HepG2 (cell line): ENCODE measurements around the gene REEP6. TPM values are rescaled to one million over a fixed set of nuclear protein-coding genes. Genes with fewer than 3 reads are reported as not detected.

Experiments used
- DDIT3 ChIP-seq: sonication (generic); formaldehyde crosslinking; IDR thresholded peaks from 2 replicates; pipeline ENCODE4 v1.4.0; 2020; ENCODE audit warnings: mild to moderate bottlenecking, missing genetic modification reagents
- DMAP1 ChIP-seq: IDR thresholded peaks from 2 replicates; pipeline ENCODE4 v1.6.1; 2016
- E2F2 ChIP-seq: sonication (generic); formaldehyde crosslinking; IDR thresholded peaks from 2 replicates; pipeline ENCODE4 v1.4.0; 2020; ENCODE audit warnings: missing genetic modification reagents, borderline replicate concordance
- FOSL2 ChIP-seq: sonication (generic); formaldehyde crosslinking; IDR thresholded peaks from 2 replicates; pipeline ENCODE4 v1.4.0; 2020; ENCODE audit warnings: missing genetic modification reagents
- FOXO4 ChIP-seq: sonication (generic); formaldehyde crosslinking; conservative IDR thresholded peaks from 2 replicates; pipeline ENCODE4 v1.8.1; 2023; ENCODE audit warnings: missing genetic modification reagents
- JUN ChIP-seq: sonication (generic); formaldehyde crosslinking; IDR thresholded peaks from 2 replicates; pipeline ENCODE4 v1.4.0; 2020; ENCODE audit warnings: mild to moderate bottlenecking, missing genetic modification reagents
- KMT2B ChIP-seq: IDR thresholded peaks from 2 replicates; pipeline ENCODE4 v1.6.1; 2016; ENCODE audit warnings: missing genetic modification reagents, missing compliant biosample characterization
- MIER2 ChIP-seq: IDR thresholded peaks from 2 replicates; pipeline ENCODE4 v1.6.1; 2016; ENCODE audit warnings: missing biosample characterization, missing genetic modification reagents
- NFAT5 ChIP-seq: sonication (generic); formaldehyde crosslinking; IDR thresholded peaks from 2 replicates; pipeline ENCODE4 v1.4.0; 2020; ENCODE audit warnings: missing genetic modification reagents
- NFKBIZ ChIP-seq: IDR thresholded peaks from 2 replicates; pipeline ENCODE4 v1.6.1; 2018; ENCODE audit warnings: missing genetic modification reagents, missing compliant biosample characterization
- NR2F1 ChIP-seq, 2 experiments: fragments of 450-650 bp in 1 of 2; formaldehyde crosslinking in 1 of 2; IDR thresholded peaks; 2 replicates each; pipeline versions ENCODE4 v1.5.0 to v1.6.1; 2016 to 2020; ENCODE audit warnings: mild to moderate bottlenecking in 1 of 2, missing compliant biosample characterization in 1 of 2, missing genetic modification reagents in 1 of 2, moderate library complexity in 1 of 2
- SSRP1 ChIP-seq: IDR thresholded peaks from 2 replicates; pipeline ENCODE4 v1.6.1; 2016; ENCODE audit warnings: control low read depth
- TIGD3 ChIP-seq: sonication (generic); formaldehyde crosslinking; IDR thresholded peaks from 2 replicates; pipeline ENCODE4 v1.5.1; 2020; ENCODE audit warnings: mild to moderate bottlenecking, missing genetic modification reagents, borderline replicate concordance
- ZNF136 ChIP-seq: sonication (generic); formaldehyde crosslinking; IDR thresholded peaks from 2 replicates; pipeline ENCODE4 v1.8.1; 2022; ENCODE audit warnings: low read depth, mild to moderate bottlenecking, moderate library complexity, missing genetic modification reagents
- ZNF34 ChIP-seq: sonication (generic); formaldehyde crosslinking; IDR thresholded peaks from 2 replicates; pipeline ENCODE4 v1.4.0; 2020; ENCODE audit warnings: mild to moderate bottlenecking, missing genetic modification reagents, borderline replicate concordance
- ZNF770 ChIP-seq: sonication (generic); formaldehyde crosslinking; IDR thresholded peaks from 2 replicates; pipeline ENCODE4 v1.5.0; 2020; ENCODE audit warnings: mild to moderate bottlenecking, missing genetic modification reagents
- polyA plus RNA-seq, 8 experiments: library from polyadenylated mRNA; depleted of rRNA in 3 of 8; stranded (reverse) in 7 of 8; unstranded in 1 of 8; fragments of >200 nt; fragmentation: Illumina TruSeq in 4 of 8; extraction: Trizol in 4 of 8; gene quantifications; 2 replicates each; pipeline versions ENCODE4 v1.2.1 to v1.2.3, GENCODE V29; 2011 to 2016; ENCODE audit warnings: low read depth in 4 of 8, missing spikeins in 1 of 8, mixed read lengths in 1 of 8; ENCODE audit not compliant: insufficient read depth in 1 of 8
- total RNA-seq, 5 experiments: library from RNA; depleted of rRNA; stranded (reverse); fragments of >200 nt; fragmentation: Illumina TruSeq; extraction: Trizol; gene quantifications; 2 replicates each; pipeline ENCODE4 v1.2.3, GENCODE V29; 2016; ENCODE audit warnings: low read depth in 1 of 5

The REEP6 gene
- total and polyA plus RNA-seq, 2 of the 13 experiments (the other 11 are each of a cell fraction or from before 2014, with no cell fraction given): 10.0 to 28.8 TPM

- TF ChIP-seq JUN: no peak
- no peak for TF ChIP-seq NFKBIZ
- no peak for TF ChIP-seq TIGD3 (CRISPR knock-in tag)
- no peak for TF ChIP-seq ZNF770
- TF ChIP-seq MIER2 (CRISPR knock-in tag): no peak
- TF ChIP-seq DDIT3 (CRISPR knock-in tag): no peak
- no peak for TF ChIP-seq ZNF136 (CRISPR knock-in tag)
- TF ChIP-seq NR2F1 (CRISPR knock-in tag; IDR thresholded peaks at IDR 0.05): no peak
- TF ChIP-seq ZNF34 (CRISPR knock-in tag): no peak
- no peak for TF ChIP-seq KMT2B (CRISPR knock-in tag)
- no peak for TF ChIP-seq NFAT5 (CRISPR knock-in tag)
- no peak for TF ChIP-seq DMAP1 (CRISPR knock-in tag)
- no peak for TF ChIP-seq FOXO4 (CRISPR knock-in tag)
- TF ChIP-seq FOSL2: no peak
- 0 out of 2 replicates have a peak, but pooled peaks have one; percentile 57 for TF ChIP-seq SSRP1 (CRISPR knock-in tag)
- no peak for TF ChIP-seq E2F2 (CRISPR knock-in tag)
Observed at GRCh38 chr19:1512671-1513498, 21.9 kb downstream of the REEP6 start, which contains the start of gene ADAMTSL5 (continued).
